MCF 10A (cell line): ENCODE results near the gene MKS1. TPM values are rescaled to one million over a fixed set of nuclear protein-coding genes. Genes with fewer than 3 reads are reported as not detected.

Experiments
- BruUV-seq: library from RNA; stranded (reverse); fragments of 400-500 nt; replicated peaks from 2 replicates; lab custom pipeline; 2021; lab: Mats Ljungman, UMichigan
- CTCF ChIA-PET: fragments of 300-600 bp; sonication (Branson Sonifier 250); formaldehyde crosslinking; extraction: SDS; loops from one replicate; lab custom pipeline; 2021; ENCODE audit warnings: antibody characterized with exemption, inconsistent platforms; lab: Yijun Ruan, JAX
- POLR2A ChIA-PET: fragments of 300-600, 350-650 bp; sonication (Branson Sonifier 250); formaldehyde crosslinking; extraction: SDS; loops from one replicate; lab custom pipeline; 2020; ENCODE audit warnings: antibody characterized with exemption, inconsistent platforms; lab: Yijun Ruan, JAX
- DNase-seq: peaks from one replicate; pipeline ENCODE4 v3.0.0-alpha.2; 2018; ENCODE audit not compliant: unreplicated experiment
- H3K27ac Mint-ChIP-seq: one replicate; pipeline ENCODE4 v1.8.0; 2022; ENCODE audit warnings: mild to moderate bottlenecking, low read depth, mixed read lengths; ENCODE audit not compliant: unreplicated experiment
- H3K27me3 Mint-ChIP-seq: one replicate; pipeline ENCODE4 v1.8.0; 2022; ENCODE audit warnings: mixed read lengths; ENCODE audit not compliant: insufficient read depth, unreplicated experiment
- H3K36me3 Mint-ChIP-seq: one replicate; pipeline ENCODE4 v1.8.0; 2022; ENCODE audit warnings: mild to moderate bottlenecking, moderate library complexity, mixed read lengths; ENCODE audit not compliant: insufficient read depth, unreplicated experiment
- H3K4me1 Mint-ChIP-seq: one replicate; pipeline ENCODE4 v1.8.0; 2022; ENCODE audit warnings: mixed read lengths; ENCODE audit not compliant: insufficient read depth, unreplicated experiment
- H3K4me3 Mint-ChIP-seq: one replicate; pipeline ENCODE4 v1.8.0; 2022; ENCODE audit warnings: mild to moderate bottlenecking, moderate library complexity, mixed read lengths; ENCODE audit not compliant: unreplicated experiment
- H3K9me3 Mint-ChIP-seq: one replicate; pipeline ENCODE4 v1.8.0; 2022; ENCODE audit warnings: mixed read lengths; ENCODE audit not compliant: unreplicated experiment
- intact Hi-C: fragments of 100-400 bp; cut with micrococcal nuclease; formaldehyde crosslinking; loops from 2 replicates; pipeline ENCODE4 v1.14.1; 2022
- total RNA-seq: library from RNA; stranded (reverse); gene quantifications from 2 replicates; pipeline ENCODE4 v1.2.3, GENCODE V29; 2022
- TF ChIP-seq, protein P1 (sequence below): fragments of 200-600 bp; IDR thresholded peaks from one replicate; pipeline ENCODE4 v1.8.0; 2022; ENCODE audit warnings: antibody characterized with exemption, mild to moderate bottlenecking; ENCODE audit not compliant: unreplicated experiment

The MKS1 gene
- total RNA-seq, 1 experiment from 2014 or later = 15.4 TPM

- no peak overlapping the region for H3K4me3 Mint-ChIP-seq
- ChIA-PET CTCF (interaction anchor here (0.9 to 1.6 kb wide), 2 partner anchors 27 to 112 kb away, joined by 4 to 7 read pairs; no protein-coding TSS in a partner anchor), POLR2A (no interaction called here)
- no peaks in the 10 kb centered on the region for H3K9me3 Mint-ChIP-seq
- TF ChIP-seq, protein P1, sequence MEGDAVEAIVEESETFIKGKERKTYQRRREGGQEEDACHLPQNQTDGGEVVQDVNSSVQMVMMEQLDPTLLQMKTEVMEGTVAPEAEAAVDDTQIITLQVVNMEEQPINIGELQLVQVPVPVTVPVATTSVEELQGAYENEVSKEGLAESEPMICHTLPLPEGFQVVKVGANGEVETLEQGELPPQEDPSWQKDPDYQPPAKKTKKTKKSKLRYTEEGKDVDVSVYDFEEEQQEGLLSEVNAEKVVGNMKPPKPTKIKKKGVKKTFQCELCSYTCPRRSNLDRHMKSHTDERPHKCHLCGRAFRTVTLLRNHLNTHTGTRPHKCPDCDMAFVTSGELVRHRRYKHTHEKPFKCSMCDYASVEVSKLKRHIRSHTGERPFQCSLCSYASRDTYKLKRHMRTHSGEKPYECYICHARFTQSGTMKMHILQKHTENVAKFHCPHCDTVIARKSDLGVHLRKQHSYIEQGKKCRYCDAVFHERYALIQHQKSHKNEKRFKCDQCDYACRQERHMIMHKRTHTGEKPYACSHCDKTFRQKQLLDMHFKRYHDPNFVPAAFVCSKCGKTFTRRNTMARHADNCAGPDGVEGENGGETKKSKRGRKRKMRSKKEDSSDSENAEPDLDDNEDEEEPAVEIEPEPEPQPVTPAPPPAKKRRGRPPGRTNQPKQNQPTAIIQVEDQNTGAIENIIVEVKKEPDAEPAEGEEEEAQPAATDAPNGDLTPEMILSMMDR = peak; percentile 37
- no peaks in the 10 kb centered on the region for H3K36me3 Mint-ChIP-seq
- BruUV-seq = no TSS peak
- intact Hi-C loops = loop anchor here (1.0 kb wide), 1 partner anchor 247 kb away; no protein-coding TSS in a partner anchor
- H3K27ac Mint-ChIP-seq = no peak overlapping the region
- H3K4me1 Mint-ChIP-seq = peaks cover 6% of the 10 kb centered on the region
- H3K27me3 Mint-ChIP-seq = peaks cover 38% of the 10 kb centered on the region
- DNase-seq = peak; percentile 47
Observed at GRCh38 chr17:58200024-58200633, 18.9 kb downstream of the MKS1 start.

GRCh38 chr17:58196610-58197009 is 22.4 kb downstream of the MKS1 start:
- intact Hi-C loops = no loop called here
- peaks cover 41% of the 10 kb centered on the region for H3K27me3 Mint-ChIP-seq
- no peak for DNase-seq
- TF ChIP-seq, protein P1 = no peak
- H3K27ac Mint-ChIP-seq = no peak overlapping the region
- ChIA-PET CTCF (no interaction called here), POLR2A (no interaction called here)
- H3K4me1 Mint-ChIP-seq = peaks cover 6% of the 10 kb centered on the region
- H3K36me3 Mint-ChIP-seq = no peaks in the 10 kb centered on the region
- no peaks in the 10 kb centered on the region for H3K9me3 Mint-ChIP-seq
- BruUV-seq = no TSS peak
- no peak overlapping the region for H3K4me3 Mint-ChIP-seq

GRCh38 chr17:58195518-58196123 is 23.4 kb downstream of the MKS1 start:
- TF ChIP-seq, protein P1 = no peak
- H3K4me1 Mint-ChIP-seq = peaks cover 6% of the 10 kb centered on the region
- H3K27ac Mint-ChIP-seq = no peak overlapping the region
- CTCF ChIA-PET = interaction anchor here (0.6 kb wide), 1 partner anchor 15 kb away, joined by 3 read pairs; no protein-coding TSS in a partner anchor
- BruUV-seq = no TSS peak
- no peaks in the 10 kb centered on the region for H3K36me3 Mint-ChIP-seq
- no peak overlapping the region for H3K4me3 Mint-ChIP-seq
- intact Hi-C loops = no loop called here
- peaks cover 41% of the 10 kb centered on the region for H3K27me3 Mint-ChIP-seq
- POLR2A ChIA-PET = no interaction called here
- no peak for DNase-seq
- no peaks in the 10 kb centered on the region for H3K9me3 Mint-ChIP-seq

DNA sequence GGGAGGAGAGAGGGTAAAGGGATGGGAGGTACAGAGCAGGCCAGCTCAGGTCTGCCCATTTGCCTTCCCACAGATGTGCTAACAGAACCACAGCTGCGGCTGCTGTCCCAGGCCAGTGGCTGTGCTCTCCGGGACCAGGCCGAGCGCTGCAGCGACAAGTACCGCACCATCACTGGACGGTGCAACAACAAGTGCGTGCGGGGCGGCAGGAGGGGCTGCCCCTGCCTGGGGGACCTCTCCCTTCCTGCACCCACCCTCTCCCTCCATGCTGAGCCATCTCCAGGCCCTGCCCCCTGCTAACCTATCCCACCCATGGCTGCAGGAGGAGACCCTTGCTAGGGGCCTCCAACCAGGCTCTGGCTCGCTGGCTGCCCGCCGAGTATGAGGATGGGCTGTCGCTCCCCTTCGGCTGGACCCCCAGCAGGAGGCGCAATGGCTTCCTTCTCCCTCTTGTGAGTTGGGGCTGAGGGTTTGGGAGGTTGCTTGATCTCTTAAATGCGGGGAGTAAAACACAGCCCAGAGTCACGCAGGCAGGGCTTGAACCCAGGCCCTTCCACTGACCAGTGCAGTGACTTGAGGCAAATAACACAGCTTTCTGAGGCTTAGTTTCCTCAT is 25.3 kb downstream of the MKS1 start:
- peaks cover 39% of the 10 kb centered on the region for H3K27me3 Mint-ChIP-seq

More for the DNA sequence above, 25.3 kb downstream of the MKS1 start:
- Mint-ChIP-seq H3K36me3 (no peaks in the 10 kb centered on the region), H3K4me1 (peaks cover 14% of the 10 kb centered on the region), H3K4me3 (no peak overlapping the region), H3K9me3 (no peaks in the 10 kb centered on the region), H3K27ac (no peak overlapping the region)
- no TSS peak for BruUV-seq
- DNase-seq = no peak
- TF ChIP-seq, protein P1 = no peak
- POLR2A ChIA-PET = no interaction called here
- intact Hi-C loops = no loop called here
- CTCF ChIA-PET = interaction anchor here (0.6 kb wide), 1 partner anchor 955 kb away, joined by 3 read pairs; no protein-coding TSS in a partner anchor
